Activated CD8-positive, alpha-beta T cell treated with anti-CD3 and anti-CD28 coated beads, Interleukin-2, amount 10 ng/mL, durations not matched to agents 7 days and 5 days (primary cell): Measurements from ENCODE around the gene RUFY1. TPM values are rescaled to one million over a fixed set of nuclear protein-coding genes. Genes with fewer than 3 reads are reported as not detected.
A peak's percentile ranks its signal among the peaks of the same experiment; 100 is the strongest.
"Not testable (repeated sequence)": the region's sequence is repeated elsewhere in the genome, so short reads cannot be mapped to it uniquely, and the experiment has no call there.

Experiments used
- ATAC-seq: fragments of 150-1000 bp; cut with Tn5 transposase; one replicate; pipeline ENCODE4 v1.10.0; 2021; ENCODE audit warnings: moderate library complexity
- CTCF ChIA-PET: fragments of 350-600 bp; sonication (Branson Sonifier 250); formaldehyde crosslinking; loops from one replicate; lab custom pipeline; 2021; ENCODE audit warnings: antibody characterized with exemption; lab: Charles Lee
- POLR2A ChIA-PET: fragments of 350-600 bp; sonication (Branson Sonifier 250); formaldehyde crosslinking; loops from one replicate; lab custom pipeline; 2021; ENCODE audit warnings: antibody characterized with exemption; lab: Charles Lee
- DNase-seq: peaks from one replicate; pipeline ENCODE4 v3.0.0-alpha.2; 2020
- H3K27ac Mint-ChIP-seq: one replicate; pipeline ENCODE4 v1.8.0; 2021; ENCODE audit warnings: mild to moderate bottlenecking, mixed read lengths
- H3K27me3 Mint-ChIP-seq: one replicate; pipeline ENCODE4 v1.8.0; 2021; ENCODE audit warnings: low read depth, mixed read lengths
- H3K36me3 Mint-ChIP-seq: one replicate; pipeline ENCODE4 v1.8.0; 2021; ENCODE audit warnings: low read depth, mixed read lengths
- H3K4me1 Mint-ChIP-seq: one replicate; pipeline ENCODE4 v1.8.0; 2021; ENCODE audit warnings: low read depth, mixed read lengths
- H3K4me3 Mint-ChIP-seq: one replicate; pipeline ENCODE4 v1.8.0; 2021; ENCODE audit warnings: mild to moderate bottlenecking, mixed read lengths
- H3K9me3 Mint-ChIP-seq: one replicate; pipeline ENCODE4 v1.8.0; 2022; ENCODE audit warnings: mixed read lengths; ENCODE audit not compliant: insufficient read depth
- total RNA-seq, 2 experiments: library from RNA; stranded (reverse); gene quantifications; one replicate each; pipeline ENCODE4 v1.2.3, GENCODE V29; 2021

The RUFY1 gene
- total RNA-seq, 2 experiments from 2014 or later = 43.4 to 46.3 TPM

GRCh38 chr5:179653135-179653534, 102.8 kb downstream of the RUFY1 start:
- H3K9me3 Mint-ChIP-seq, H3K4me1 Mint-ChIP-seq, CTCF ChIA-PET, DNase-seq, ATAC-seq, H3K4me3 Mint-ChIP-seq, H3K27ac Mint-ChIP-seq, H3K36me3 Mint-ChIP-seq, H3K27me3 Mint-ChIP-seq, POLR2A ChIA-PET: not testable (repeated sequence)

DNA sequence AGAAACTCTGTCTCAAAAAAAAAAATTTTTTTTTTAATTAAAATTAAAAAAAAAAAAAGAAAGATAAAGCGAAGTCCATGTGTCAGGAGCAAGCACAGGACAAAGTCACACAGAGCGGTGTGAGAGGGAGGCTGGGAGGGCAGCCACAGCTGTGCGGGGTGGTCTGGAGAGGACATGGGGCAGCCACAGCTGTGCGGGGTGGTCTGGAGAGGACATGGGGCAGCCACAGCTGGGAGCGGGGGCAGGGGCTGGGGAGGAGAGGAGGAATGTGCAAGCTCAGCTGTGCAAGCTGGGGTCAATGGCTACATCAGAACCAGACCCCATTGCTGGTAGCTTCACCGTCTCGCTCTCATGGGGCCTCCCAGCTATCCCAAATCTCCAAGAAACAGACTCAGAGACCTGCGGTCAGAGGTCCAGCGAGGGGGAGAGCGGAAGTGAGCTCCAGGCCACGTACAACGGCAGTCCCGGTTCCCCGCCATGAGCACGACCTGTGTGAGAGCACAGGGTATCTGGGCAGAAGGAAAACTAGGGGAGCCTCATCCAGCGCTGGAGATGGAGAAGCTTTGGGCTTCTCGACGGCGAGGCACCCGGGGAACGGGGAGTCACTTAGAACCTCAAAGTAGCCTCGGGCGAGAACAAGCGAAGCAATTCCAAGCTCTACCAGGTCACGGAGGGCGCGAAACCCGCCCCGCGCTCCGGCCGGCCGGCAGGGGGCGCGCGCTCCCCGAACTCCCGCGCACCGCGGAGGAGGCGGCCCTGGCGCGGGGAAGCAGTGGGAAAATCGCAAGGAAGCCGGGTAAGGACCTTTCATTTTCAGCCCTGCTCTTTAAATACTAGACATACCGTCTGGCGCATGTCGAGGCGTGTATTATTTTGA, 107.2 kb downstream of the RUFY1 start:
- H3K4me1 Mint-ChIP-seq, H3K27ac Mint-ChIP-seq, H3K27me3 Mint-ChIP-seq, POLR2A ChIA-PET, H3K9me3 Mint-ChIP-seq, H3K36me3 Mint-ChIP-seq, DNase-seq, CTCF ChIA-PET: not testable (repeated sequence)
- H3K4me3 Mint-ChIP-seq = peak overlapping the region; percentile 81
- peak; percentile 99 for ATAC-seq

DNA sequence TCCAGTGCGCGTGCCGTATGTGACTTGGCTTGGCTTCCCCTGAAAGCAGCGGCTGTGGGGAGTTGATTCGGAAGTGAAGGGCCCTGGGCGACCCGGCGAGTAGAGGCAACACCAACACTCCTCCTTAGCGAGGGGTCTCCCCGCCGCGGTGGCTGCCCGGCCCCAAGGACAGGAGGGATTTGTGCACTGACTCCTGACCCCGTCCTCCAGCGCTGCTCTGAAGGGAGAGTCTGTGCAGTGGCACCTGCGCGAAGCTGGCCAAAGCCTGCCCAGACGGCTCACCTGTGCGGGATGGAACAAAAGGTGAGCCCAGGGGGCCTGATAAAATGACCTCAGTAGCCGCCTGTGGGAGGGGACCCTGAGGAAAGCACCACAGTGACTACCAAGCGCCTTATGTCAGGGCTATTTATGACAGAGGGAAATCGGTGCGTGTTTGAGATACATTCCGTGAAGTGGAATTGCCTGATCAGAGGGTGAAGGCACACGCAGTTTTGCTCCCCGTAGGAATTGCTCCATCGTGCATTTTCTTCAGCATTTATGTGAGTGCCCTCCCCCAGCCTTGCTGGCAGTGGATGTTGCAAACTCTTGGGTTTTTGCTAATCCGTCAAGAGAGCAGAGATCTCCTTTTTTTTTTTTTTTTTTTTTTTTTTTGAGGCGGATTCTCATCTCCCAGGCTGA, 108.0 kb downstream of the RUFY1 start:
- H3K4me3 Mint-ChIP-seq = peak overlapping the region; percentile 81
- H3K4me1 Mint-ChIP-seq, H3K36me3 Mint-ChIP-seq, H3K9me3 Mint-ChIP-seq, H3K27me3 Mint-ChIP-seq, CTCF ChIA-PET, DNase-seq, H3K27ac Mint-ChIP-seq: not testable (repeated sequence)
- ATAC-seq = peak; percentile 81
- POLR2A ChIA-PET = interaction anchor here (1.3 kb wide), 1 partner anchor 35 kb away, joined by 6 read pairs; the partner anchor contains the start of gene HNRNPH1

Other genes with a start within 250 kb of the RUFY1 start
- not detected for gene ADAMTS2, start 205.1 kb upstream of the RUFY1 start, total RNA-seq
- gene HNRNPH1, start 73.1 kb downstream of the RUFY1 start, total RNA-seq = 100 to 1,000 TPM; 869 to 884 TPM
- gene CBY3, start 130.5 kb downstream of the RUFY1 start, total RNA-seq = under 1 TPM in 1 of 2 experiments, not detected in 1; 0.55 TPM
- gene CANX, start 148.4 kb downstream of the RUFY1 start, total RNA-seq = 100 to 1,000 TPM; 352 to 366 TPM
- gene MAML1, start 182.3 kb downstream of the RUFY1 start, total RNA-seq = 10 to 100 TPM; 28.9 to 30.0 TPM
- gene LTC4S, start 243.4 kb downstream of the RUFY1 start, total RNA-seq = 1 to 10 TPM; 3.7 to 3.8 TPM